Lung (tissue), 12 donors: ENCODE measurements around the gene DPEP2. TPM values are rescaled to one million over a fixed set of nuclear protein-coding genes. Genes with fewer than 3 reads are reported as not detected.

ENCODE experiments used
- ATAC-seq: fragments of 200-7000 bp; cut with Tn5 transposase; one replicate; pipeline ENCODE4 v1.9.1; 2020; ENCODE audit warnings: moderate number of reproducible peaks; ENCODE audit not compliant: insufficient read depth, low FRiP score
- DNase-seq, 3 donors: peaks; one replicate each; pipeline ENCODE4 v3.0.0-alpha.2; 2013 to 2017
- H3K27ac ChIP-seq, 2 donors: one replicate each; pipeline ENCODE4 v1.5.1; 2013; ENCODE audit warnings: mild to moderate bottlenecking in 2 of 2, moderate library complexity in 2 of 2, control low read depth in 1 of 2, inconsistent platforms in 1 of 2, low read depth in 1 of 2, low read length in 1 of 2
- H3K27me3 ChIP-seq, 3 donors: one replicate each; pipeline ENCODE4 v1.5.1; 2013; ENCODE audit warnings: low read length in 2 of 3; ENCODE audit not compliant: control insufficient read depth in 3 of 3, insufficient read depth in 3 of 3
- H3K36me3 ChIP-seq, 4 donors: one replicate each; pipeline ENCODE4 v1.5.1; 2013; ENCODE audit warnings: low read length in 4 of 4, mild to moderate bottlenecking in 1 of 4, moderate library complexity in 1 of 4; ENCODE audit not compliant: control insufficient read depth in 4 of 4, insufficient read depth in 4 of 4
- H3K4me1 ChIP-seq, 5 donors: one replicate each; pipeline ENCODE4 v1.5.1; 2013; ENCODE audit warnings: low read length in 5 of 5, mild to moderate bottlenecking in 2 of 5, moderate library complexity in 1 of 5; ENCODE audit not compliant: control insufficient read depth in 5 of 5, insufficient read depth in 5 of 5
- H3K4me3 ChIP-seq: one replicate; pipeline ENCODE4 v1.5.1; 2013; ENCODE audit warnings: mild to moderate bottlenecking, control low read depth, moderate library complexity
- H3K9ac ChIP-seq, 2 donors: one replicate each; pipeline ENCODE4 v1.5.1; 2013; ENCODE audit warnings: low read length in 2 of 2, control low read depth in 1 of 2; ENCODE audit not compliant: insufficient read depth in 1 of 2
- H3K9me3 ChIP-seq, 4 donors: one replicate each; pipeline ENCODE4 v1.5.1; 2013; ENCODE audit warnings: low read length in 3 of 4, mild to moderate bottlenecking in 1 of 4, moderate library complexity in 1 of 4; ENCODE audit not compliant: control insufficient read depth in 4 of 4, insufficient read depth in 3 of 4
- WGBS, 2 donors: extraction: QIAGEN DNeasy Blood & Tissue Kit; methylation state at CpG; one replicate each; pipeline ENCODE4 v1.1.7; 2013; 5-methylcytosine and 5-hydroxymethylcytosine counted together
- polyA plus RNA-seq, 2 donors: library from polyadenylated mRNA; stranded (reverse); fragments of 200-250 nt; gene quantifications; one replicate each; pipeline ENCODE4 v1.2.1, GENCODE V29; 2013
- total RNA-seq, 2 donors: library from RNA; depleted of rRNA in 1 of 2; stranded (reverse); fragments of >200 nt in 1 of 2; gene quantifications; one replicate each; pipeline ENCODE4 v1.2.1, GENCODE V29; 2014 to 2021
- TF ChIP-seq, protein P1 (sequence below): IDR thresholded peaks from 2 replicates; pipeline ENCODE4 v1.5.1; 2012; ENCODE audit warnings: mild to moderate bottlenecking; ENCODE audit errors: control extremely low read depth, extremely low read depth
- donor health status: control.
- donor health status: control.
- donor health status: Bipolar disorder and iron deficiency.
- donor health status: healthy.
- donor health status: DM: yes; HTN: yes; CAD: no.

DPEP2 gene
- total and polyA plus RNA-seq, 4 donors, result 9.2 to 20.4 (median 12.0) TPM

- Histone ChIP-seq H3K27me3 (no peaks in the 10 kb centered on the region), H3K9me3 (no peaks in the 10 kb centered on the region), H3K36me3 (no peaks in the 10 kb centered on the region), H3K9ac (no peak overlapping the region), H3K27ac (peak overlapping the region in 1 of 2 donors; percentile 67), H3K4me3 (no peak overlapping the region), H3K4me1 (peaks cover 0 to 9% (median 0%) of the 10 kb centered on the region in 5 donors)
- ATAC-seq, result no peak
- TF ChIP-seq, protein P1, sequence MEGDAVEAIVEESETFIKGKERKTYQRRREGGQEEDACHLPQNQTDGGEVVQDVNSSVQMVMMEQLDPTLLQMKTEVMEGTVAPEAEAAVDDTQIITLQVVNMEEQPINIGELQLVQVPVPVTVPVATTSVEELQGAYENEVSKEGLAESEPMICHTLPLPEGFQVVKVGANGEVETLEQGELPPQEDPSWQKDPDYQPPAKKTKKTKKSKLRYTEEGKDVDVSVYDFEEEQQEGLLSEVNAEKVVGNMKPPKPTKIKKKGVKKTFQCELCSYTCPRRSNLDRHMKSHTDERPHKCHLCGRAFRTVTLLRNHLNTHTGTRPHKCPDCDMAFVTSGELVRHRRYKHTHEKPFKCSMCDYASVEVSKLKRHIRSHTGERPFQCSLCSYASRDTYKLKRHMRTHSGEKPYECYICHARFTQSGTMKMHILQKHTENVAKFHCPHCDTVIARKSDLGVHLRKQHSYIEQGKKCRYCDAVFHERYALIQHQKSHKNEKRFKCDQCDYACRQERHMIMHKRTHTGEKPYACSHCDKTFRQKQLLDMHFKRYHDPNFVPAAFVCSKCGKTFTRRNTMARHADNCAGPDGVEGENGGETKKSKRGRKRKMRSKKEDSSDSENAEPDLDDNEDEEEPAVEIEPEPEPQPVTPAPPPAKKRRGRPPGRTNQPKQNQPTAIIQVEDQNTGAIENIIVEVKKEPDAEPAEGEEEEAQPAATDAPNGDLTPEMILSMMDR, result no peak
- WGBS, 2 donors, result 79 to 85% methylated on average over 20 of the region's 20 CpGs
- no peak for DNase-seq
These were observed 6.5 kb downstream of the DPEP2 start for GRCh38 chr16:67992661-67993206.

GRCh38 chr16:67990018-67990386 lies 9.3 kb downstream of the DPEP2 start:
- TF ChIP-seq, protein P1, result no peak
- Histone ChIP-seq H3K27ac (no peak overlapping the region), H3K9me3 (no peaks in the 10 kb centered on the region), H3K36me3 (no peaks in the 10 kb centered on the region), H3K9ac (no peak overlapping the region), H3K27me3 (no peaks in the 10 kb centered on the region), H3K4me3 (no peak overlapping the region), H3K4me1 (peaks cover 0 to 9% (median 0%) of the 10 kb centered on the region in 5 donors)
- no peak for DNase-seq
- ATAC-seq, result no peak
- 78 to 91% methylated on average over 6 of the region's 6 CpGs for WGBS, 2 donors

DNA sequence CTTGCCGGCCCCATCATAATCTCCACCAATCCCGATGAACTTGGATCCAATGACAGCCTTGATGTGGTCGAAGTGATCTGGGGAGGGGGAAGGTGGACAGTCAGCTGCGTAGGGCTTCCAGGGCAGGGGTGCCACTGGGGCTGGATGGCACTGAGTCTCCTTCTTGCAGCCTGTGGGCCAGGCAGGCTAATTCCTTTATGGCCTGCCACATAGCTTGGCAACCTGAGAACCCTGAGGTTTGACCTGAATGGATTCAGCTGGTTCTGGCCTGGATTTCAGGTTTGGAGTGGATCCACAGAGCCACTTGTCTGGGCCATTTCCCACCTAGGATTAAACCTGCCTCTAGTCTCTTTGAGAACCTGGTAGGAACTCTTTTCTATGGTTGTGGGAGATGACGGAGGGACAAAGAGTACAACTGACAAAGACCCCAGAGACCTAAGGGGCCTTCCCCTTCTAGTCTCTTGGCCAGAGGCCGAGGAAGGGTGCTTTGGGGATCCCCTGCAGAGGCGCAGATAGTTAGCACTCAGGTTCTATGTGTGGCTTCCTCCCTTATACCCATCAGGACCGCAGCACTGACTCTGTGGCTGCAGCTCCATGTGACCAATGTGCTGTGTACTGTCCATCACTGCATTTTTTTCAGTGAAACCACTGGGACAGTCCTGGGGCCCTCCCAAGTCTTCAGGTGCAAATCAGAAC lies 9.8 kb downstream of the DPEP2 start:
- TF ChIP-seq, protein P1, result no peak
- no peaks in the 10 kb centered on the region for H3K9me3 ChIP-seq
- no peak overlapping the region for H3K4me3 ChIP-seq
- no peaks in the 10 kb centered on the region for H3K27me3 ChIP-seq
- peaks cover 0 to 9% (median 0%) of the 10 kb centered on the region in 5 donors for H3K4me1 ChIP-seq
- 89 to 90% methylated on average over 8 of the region's 8 CpGs for WGBS, 2 donors
- H3K27ac ChIP-seq, result no peak overlapping the region
- no peak overlapping the region for H3K9ac ChIP-seq
- no peaks in the 10 kb centered on the region for H3K36me3 ChIP-seq
- ATAC-seq (no peak), DNase-seq (no peak)
